Measurements from ENCODE around the gene CCR9. TPM values are rescaled to one million over a fixed set of nuclear protein-coding genes. Genes with fewer than 3 reads are reported as not detected.

The CCR9 gene
- total RNA-seq, 4 donors from 2014 or later: 0.17 TPM; not detected in 3

GRCh38 chr3:45911511-45912226, 25.3 kb downstream of the CCR9 start:
- no peak overlapping the region for H3K27ac ChIP-seq (replicated peaks in 1 of 4)
- H3K9me3 ChIP-seq: no peaks in the 10 kb centered on the region
- H3K4me3 ChIP-seq: no peak overlapping the region
- TF ChIP-seq, protein P1, sequence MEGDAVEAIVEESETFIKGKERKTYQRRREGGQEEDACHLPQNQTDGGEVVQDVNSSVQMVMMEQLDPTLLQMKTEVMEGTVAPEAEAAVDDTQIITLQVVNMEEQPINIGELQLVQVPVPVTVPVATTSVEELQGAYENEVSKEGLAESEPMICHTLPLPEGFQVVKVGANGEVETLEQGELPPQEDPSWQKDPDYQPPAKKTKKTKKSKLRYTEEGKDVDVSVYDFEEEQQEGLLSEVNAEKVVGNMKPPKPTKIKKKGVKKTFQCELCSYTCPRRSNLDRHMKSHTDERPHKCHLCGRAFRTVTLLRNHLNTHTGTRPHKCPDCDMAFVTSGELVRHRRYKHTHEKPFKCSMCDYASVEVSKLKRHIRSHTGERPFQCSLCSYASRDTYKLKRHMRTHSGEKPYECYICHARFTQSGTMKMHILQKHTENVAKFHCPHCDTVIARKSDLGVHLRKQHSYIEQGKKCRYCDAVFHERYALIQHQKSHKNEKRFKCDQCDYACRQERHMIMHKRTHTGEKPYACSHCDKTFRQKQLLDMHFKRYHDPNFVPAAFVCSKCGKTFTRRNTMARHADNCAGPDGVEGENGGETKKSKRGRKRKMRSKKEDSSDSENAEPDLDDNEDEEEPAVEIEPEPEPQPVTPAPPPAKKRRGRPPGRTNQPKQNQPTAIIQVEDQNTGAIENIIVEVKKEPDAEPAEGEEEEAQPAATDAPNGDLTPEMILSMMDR (IDR thresholded peaks at IDR 0.05): no peak
- TF ChIP-seq POLR2AphosphoS5 (IDR thresholded peaks at IDR 0.05) (no peak), EP300 (IDR thresholded peaks at IDR 0.05) (no peak), POLR2A (IDR thresholded peaks at IDR 0.05; ENCODE audit: low read depth) (no peak)
- H3K4me1 ChIP-seq: peaks cover 0 to 17% (median 13%) of the 10 kb centered on the region in 4 donors
- no peaks in the 10 kb centered on the region for H3K36me3 ChIP-seq
- no peaks in the 10 kb centered on the region for H3K27me3 ChIP-seq
- DNase-seq (ENCODE audit: extremely low spot score): no peak
- intact Hi-C loops (cut with DNase I): no loop called here
- WGBS: 97% methylated on average over 11 of the region's 11 CpGs

GRCh38 chr3:45912435-45912834, 26.1 kb downstream of the CCR9 start:
- no peaks in the 10 kb centered on the region for H3K36me3 ChIP-seq
- intact Hi-C loops (cut with DNase I): no loop called here
- TF ChIP-seq POLR2AphosphoS5 (IDR thresholded peaks at IDR 0.05) (no peak), EP300 (IDR thresholded peaks at IDR 0.05) (no peak), POLR2A (IDR thresholded peaks at IDR 0.05; ENCODE audit: low read depth) (no peak)
- TF ChIP-seq, protein P1 (IDR thresholded peaks at IDR 0.05): no peak
- H3K27me3 ChIP-seq: no peaks in the 10 kb centered on the region
- no peaks in the 10 kb centered on the region for H3K9me3 ChIP-seq
- H3K4me1 ChIP-seq: peaks cover 0 to 12% (median 7%) of the 10 kb centered on the region in 4 donors
- 93% methylated on average over 4 of the region's 6 CpGs for WGBS
- H3K4me3 ChIP-seq: no peak overlapping the region
- H3K27ac ChIP-seq (replicated peaks in 1 of 4): no peak overlapping the region
- DNase-seq (ENCODE audit: extremely low spot score): no peak

DNA sequence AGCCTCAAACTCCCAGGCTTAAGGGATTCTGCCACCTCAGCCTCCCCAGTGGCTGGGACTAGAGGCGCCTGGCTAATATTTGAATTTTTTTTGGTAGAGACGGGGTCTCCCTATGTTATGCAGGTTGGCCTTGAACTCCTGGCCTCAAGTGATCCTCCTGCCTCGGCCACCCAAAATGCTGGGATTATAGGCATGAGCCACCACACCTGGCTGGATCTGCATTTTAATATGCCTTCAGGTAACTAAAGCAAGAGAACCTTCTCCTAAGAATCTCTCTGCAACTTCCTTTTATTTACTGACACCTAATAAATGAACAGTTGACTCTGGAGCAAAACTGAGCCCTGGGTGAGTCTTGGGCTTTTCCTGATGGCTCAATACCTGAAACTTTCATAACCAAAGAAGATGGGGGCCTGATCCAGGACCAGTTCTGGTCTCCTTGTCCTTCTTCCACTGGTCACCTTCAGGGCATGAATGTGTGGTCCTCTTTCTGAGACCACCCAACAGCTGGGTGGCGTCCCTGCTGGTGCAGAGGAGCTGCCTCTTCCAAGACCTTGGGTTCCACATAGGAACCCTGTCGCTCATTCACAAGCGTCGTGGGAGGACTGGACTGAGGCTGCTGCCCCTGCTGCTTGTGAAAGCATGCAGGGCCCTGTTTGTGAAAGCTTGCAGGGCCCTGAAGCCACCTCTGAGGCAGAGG, 28.2 kb downstream of the CCR9 start:
- no peak for DNase-seq (ENCODE audit: extremely low spot score)
- Histone ChIP-seq H3K4me3 (no peak overlapping the region), H3K27ac (replicated peaks in 1 of 4) (no peak overlapping the region), H3K9me3 (no peaks in the 10 kb centered on the region), H3K4me1 (peaks cover 0 to 8% (median 7%) of the 10 kb centered on the region in 4 donors), H3K27me3 (no peaks in the 10 kb centered on the region), H3K36me3 (peaks cover 0 to 20% (median 16%) of the 10 kb centered on the region in 4 donors)
- 100% methylated on average over 3 of the region's 7 CpGs for WGBS
- intact Hi-C loops (cut with DNase I): no loop called here
- TF ChIP-seq POLR2A (IDR thresholded peaks at IDR 0.05; ENCODE audit: low read depth): no peak
- no peak for TF ChIP-seq EP300 (IDR thresholded peaks at IDR 0.05)
- TF ChIP-seq, protein P1 (IDR thresholded peaks at IDR 0.05): no peak
- TF ChIP-seq POLR2AphosphoS5 (IDR thresholded peaks at IDR 0.05): no peak

GRCh38 chr3:45915059-45915439, 28.7 kb downstream of the CCR9 start:
- Histone ChIP-seq H3K4me1 (peaks cover 0 to 8% (median 7%) of the 10 kb centered on the region in 4 donors), H3K36me3 (peaks cover 0 to 25% (median 22%) of the 10 kb centered on the region in 4 donors), H3K4me3 (no peak overlapping the region), H3K9me3 (no peaks in the 10 kb centered on the region), H3K27me3 (no peaks in the 10 kb centered on the region), H3K27ac (replicated peaks in 1 of 4) (no peak overlapping the region)
- TF ChIP-seq POLR2AphosphoS5 (IDR thresholded peaks at IDR 0.05) (no peak), EP300 (IDR thresholded peaks at IDR 0.05) (no peak), POLR2A (IDR thresholded peaks at IDR 0.05; ENCODE audit: low read depth) (no peak)
- TF ChIP-seq, protein P1 (IDR thresholded peaks at IDR 0.05): no peak
- no peak for DNase-seq (ENCODE audit: extremely low spot score)
- 93% methylated on average over 8 of the region's 9 CpGs for WGBS
- intact Hi-C loops (cut with DNase I): no loop called here

Measured in esophagus muscularis mucosa (tissue), 4 donors.